LoVo (cell line): ENCODE measurements around the gene PPL.
"Not testable (repeated sequence)": the region's sequence is repeated elsewhere in the genome, so short reads cannot be mapped to it uniquely, and the experiment has no call there.

Source experiments
- DNase-seq: peaks from one replicate; pipeline ENCODE4 v3.0.0-alpha.2; 2016; ENCODE audit warnings: low spot score

PPL gene

GRCh38 chr16:4904942-4905615, 31.9 kb downstream of the PPL start:
- no peak for DNase-seq

- DNase-seq, result no peak
Measured at GRCh38 chr16:4904108-4904941, 32.6 kb downstream of the PPL start.

GRCh38 chr16:4902038-4902437, 34.9 kb downstream of the PPL start:
- DNase-seq, result no peak

- no peak for DNase-seq
Measured at GRCh38 chr16:4900750-4901149, 36.2 kb downstream of the PPL start.

GRCh38 chr16:4900036-4900435, 36.9 kb downstream of the PPL start:
- DNase-seq, result no peak

GRCh38 chr16:4899474-4899846, 37.5 kb downstream of the PPL start:
- no peak for DNase-seq

GRCh38 chr16:4898811-4899473, 38.0 kb downstream of the PPL start:
- no peak for DNase-seq

GRCh38 chr16:4897328-4897727, 39.6 kb downstream of the PPL start:
- DNase-seq, result no peak

- not testable (repeated sequence) for DNase-seq
Measured at GRCh38 chr16:4896761-4897160, 40.2 kb downstream of the PPL start.

GRCh38 chr16:4895366-4895765, 41.6 kb downstream of the PPL start:
- DNase-seq, result no peak

GRCh38 chr16:4894276-4895150, 42.4 kb downstream of the PPL start:
- DNase-seq, result no peak

GRCh38 chr16:4893103-4893862, 43.7 kb downstream of the PPL start:
- no peak for DNase-seq

GRCh38 chr16:4892361-4893102, 44.4 kb downstream of the PPL start:
- DNase-seq, result no peak

GRCh38 chr16:4891886-4892216, 45.1 kb downstream of the PPL start:
- no peak for DNase-seq

- no peak for DNase-seq
Measured at GRCh38 chr16:4891097-4891885, 45.7 kb downstream of the PPL start.

- DNase-seq, result no peak
Measured at GRCh38 chr16:4890686-4891085, 46.3 kb downstream of the PPL start.

GRCh38 chr16:4890026-4890425, 46.9 kb downstream of the PPL start:
- no peak for DNase-seq

GRCh38 chr16:4888428-4889135, 48.4 kb downstream of the PPL start:
- no peak for DNase-seq

- no peak for DNase-seq
Measured at GRCh38 chr16:4886151-4886550, 50.8 kb downstream of the PPL start.
